CMK (cell line): ENCODE data around the gene CTBP1.

Experiments
- DNase-seq: peaks from one replicate; pipeline ENCODE4 v3.0.0-alpha.2; 2010; ENCODE audit warnings: low read depth

The CTBP1 gene

GRCh38 chr4:1210971-1211370 lies 38.0 kb downstream of the CTBP1 start:
- no peak for DNase-seq

GRCh38 chr4:1210241-1210841 lies 38.6 kb downstream of the CTBP1 start:
- DNase-seq: no peak

GRCh38 chr4:1209821-1210220 lies 39.1 kb downstream of the CTBP1 start:
- DNase-seq: no peak

GRCh38 chr4:1208970-1209704 lies 39.8 kb downstream of the CTBP1 start:
- DNase-seq: no peak

- DNase-seq: no peak
These were observed 40.5 kb downstream of the CTBP1 start for GRCh38 chr4:1208266-1208961.

GRCh38 chr4:1207603-1208265 lies 41.2 kb downstream of the CTBP1 start:
- DNase-seq: no peak

- DNase-seq: no peak
These were observed 41.8 kb downstream of the CTBP1 start for GRCh38 chr4:1207157-1207470.

- DNase-seq: no peak
These were observed 42.4 kb downstream of the CTBP1 start for GRCh38 chr4:1206299-1207156.

GRCh38 chr4:1205586-1206298 lies 43.2 kb downstream of the CTBP1 start:
- no peak for DNase-seq

GRCh38 chr4:1204828-1205585 lies 43.9 kb downstream of the CTBP1 start:
- no peak for DNase-seq

- DNase-seq: no peak
These were observed 44.6 kb downstream of the CTBP1 start for GRCh38 chr4:1204286-1204827.

GRCh38 chr4:1203026-1203616 lies 45.8 kb downstream of the CTBP1 start:
- DNase-seq: no peak

- no peak for DNase-seq
These were observed 46.4 kb downstream of the CTBP1 start for GRCh38 chr4:1202526-1203011.

- no peak for DNase-seq
These were observed 46.9 kb downstream of the CTBP1 start for GRCh38 chr4:1201851-1202525.

GRCh38 chr4:1200425-1201035 lies 48.4 kb downstream of the CTBP1 start:
- DNase-seq: no peak

GRCh38 chr4:1199556-1200331 lies 49.2 kb downstream of the CTBP1 start:
- no peak for DNase-seq

- DNase-seq: no peak
These were observed 50.7 kb downstream of the CTBP1 start for GRCh38 chr4:1198098-1198844.
